CD8-positive, alpha-beta memory T cell (primary cell): ENCODE data around the gene GNAQ. TPM values are rescaled to one million over a fixed set of nuclear protein-coding genes. Genes with fewer than 3 reads are reported as not detected.

Experiments
- CTCF ChIA-PET: fragments of 350-600 bp; sonication (Branson Sonifier 250); formaldehyde crosslinking; loops from one replicate; lab custom pipeline; 2021; ENCODE audit warnings: antibody characterized with exemption; lab: Charles Lee
- POLR2A ChIA-PET: fragments of 350-600 bp; sonication (Branson Sonifier 250); formaldehyde crosslinking; loops from one replicate; lab custom pipeline; 2021; ENCODE audit warnings: antibody characterized with exemption; lab: Charles Lee
- DNase-seq, 5 donors: peaks; one replicate each; pipeline versions ENCODE4 v3.0.0 to v3.0.0-alpha.2; 2020 to 2022; ENCODE audit warnings: mixed read lengths in 1 of 5
- H3K27ac ChIP-seq: one replicate; pipeline ENCODE4 v1.7.0; 2013; ENCODE audit warnings: low read depth, mild to moderate bottlenecking, low read length, moderate library complexity
- H3K27me3 ChIP-seq: 2 replicates; pipeline ENCODE4 v1.7.0; 2013; ENCODE audit warnings: low read length, mild to moderate bottlenecking; ENCODE audit not compliant: insufficient read depth, poor library complexity, severe bottlenecking
- H3K36me3 ChIP-seq: 2 replicates; pipeline ENCODE4 v1.7.0; 2013; ENCODE audit warnings: mild to moderate bottlenecking, low read length, moderate library complexity; ENCODE audit not compliant: insufficient read depth
- H3K4me1 ChIP-seq: 2 replicates; pipeline ENCODE4 v1.7.0; 2013; ENCODE audit warnings: mild to moderate bottlenecking, low read length, moderate library complexity; ENCODE audit not compliant: insufficient read depth
- H3K4me3 ChIP-seq: 2 replicates; pipeline ENCODE4 v1.7.0; 2013; ENCODE audit warnings: mild to moderate bottlenecking, low read length
- H3K9me3 ChIP-seq: 2 replicates; pipeline ENCODE4 v1.7.0; 2013; ENCODE audit warnings: mild to moderate bottlenecking, low read length
- H3K27ac Mint-ChIP-seq, 8 donors: one replicate each; pipeline ENCODE4 v1.8.0; 2020 to 2021; ENCODE audit warnings: mixed read lengths in 8 of 8, mild to moderate bottlenecking in 6 of 8, inconsistent platforms in 3 of 8, moderate library complexity in 3 of 8
- H3K27me3 Mint-ChIP-seq, 2 donors: one replicate each; pipeline ENCODE4 v1.8.0; 2020 to 2021; ENCODE audit warnings: mixed read lengths in 2 of 2, mild to moderate bottlenecking in 1 of 2, moderate library complexity in 1 of 2
- H3K36me3 Mint-ChIP-seq, 3 donors: one replicate each; pipeline ENCODE4 v1.8.0; 2020 to 2021; ENCODE audit warnings: mixed read lengths in 3 of 3, inconsistent platforms in 1 of 3, mild to moderate bottlenecking in 1 of 3
- H3K4me1 Mint-ChIP-seq, 3 donors: one replicate each; pipeline ENCODE4 v1.8.0; 2020 to 2021; ENCODE audit warnings: mixed read lengths in 3 of 3, inconsistent platforms in 1 of 3, mild to moderate bottlenecking in 1 of 3
- H3K4me3 Mint-ChIP-seq, 7 donors: one replicate each; pipeline ENCODE4 v1.8.0; 2020 to 2021; ENCODE audit warnings: mixed read lengths in 7 of 7, mild to moderate bottlenecking in 6 of 7, moderate library complexity in 4 of 7, inconsistent platforms in 2 of 7
- H3K9me3 Mint-ChIP-seq, 5 donors: one replicate each; pipeline ENCODE4 v1.8.0; 2020 to 2022; ENCODE audit warnings: mixed read lengths in 5 of 5, mild to moderate bottlenecking in 3 of 5, moderate library complexity in 2 of 5, inconsistent platforms in 1 of 5
- polyA plus RNA-seq: library from polyadenylated mRNA; unstranded; fragments of 300-500 nt; fragmentation: Illumina TruSeq; gene quantifications from one replicate; pipeline ENCODE4 v1.2.3, GENCODE V29; 2021
- total RNA-seq, 2 experiments: library from RNA; stranded (reverse); gene quantifications; one replicate each; pipeline ENCODE4 v1.2.3, GENCODE V29; 2021

Gene GNAQ
- total and polyA plus RNA-seq, 3 experiments from 2014 or later, result 7.5 to 19.8 (median 17.1) TPM

DNA sequence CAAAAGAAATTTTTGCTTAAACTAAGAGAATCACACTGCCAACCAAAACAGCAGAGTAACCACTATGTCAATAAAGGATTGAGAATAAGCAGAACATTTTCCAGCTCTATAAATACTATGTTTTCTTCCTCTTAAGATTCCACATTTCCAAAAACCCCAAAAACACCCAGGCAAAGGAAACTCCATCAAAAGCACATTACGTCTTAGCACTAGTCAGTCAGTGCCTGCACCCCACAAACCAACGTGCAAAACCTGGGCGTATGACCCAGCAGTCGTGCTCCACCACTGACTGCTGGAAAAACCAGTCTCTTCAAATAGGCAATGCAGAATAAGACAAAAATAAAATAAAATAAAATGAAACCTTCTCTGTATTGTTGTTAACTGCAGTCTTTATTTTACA, 85.3 kb downstream of the GNAQ start:
- DNase-seq, result no peak
- peak overlapping the region in 1 of 8 donors; percentile 5 for H3K27ac Mint-ChIP-seq
- H3K4me1 ChIP-seq, result peaks cover 30% of the 10 kb centered on the region
- peaks cover 32 to 54% (median 48%) of the 10 kb centered on the region in 3 donors for H3K4me1 Mint-ChIP-seq
- peaks cover 0 to 3% (median 0%) of the 10 kb centered on the region in 3 donors for H3K36me3 Mint-ChIP-seq
- H3K27me3 ChIP-seq, result no peaks in the 10 kb centered on the region
- H3K9me3 Mint-ChIP-seq, result no peaks in the 10 kb centered on the region
- no peak overlapping the region for H3K27ac ChIP-seq
- no peak overlapping the region for H3K4me3 ChIP-seq
- POLR2A ChIA-PET, result no interaction called here
- H3K36me3 ChIP-seq, result no peaks in the 10 kb centered on the region
- no peaks in the 10 kb centered on the region for H3K9me3 ChIP-seq
- CTCF ChIA-PET, result no interaction called here
- H3K4me3 Mint-ChIP-seq, result no peak overlapping the region
- H3K27me3 Mint-ChIP-seq, result no peaks in the 10 kb centered on the region

DNA sequence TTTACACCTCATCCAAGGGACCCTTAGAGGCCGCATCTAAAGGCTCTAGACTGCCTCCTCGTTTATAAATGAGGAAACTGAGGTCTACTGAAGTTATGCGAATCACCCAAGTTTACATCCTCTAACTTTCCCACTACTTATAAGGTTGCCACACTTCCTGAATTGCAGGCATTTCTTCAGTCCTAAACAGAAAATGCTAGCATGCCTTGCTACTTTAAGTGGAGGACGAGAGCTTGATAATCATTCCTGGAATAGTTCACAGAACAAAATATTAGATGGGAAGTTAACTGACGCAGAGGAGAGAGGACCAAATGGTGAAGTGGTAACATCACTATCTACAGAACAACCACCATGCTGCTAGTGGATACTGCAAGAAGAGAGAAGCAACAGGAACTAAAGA, 85.8 kb downstream of the GNAQ start:
- Mint-ChIP-seq H3K36me3 (peaks cover 0 to 3% (median 0%) of the 10 kb centered on the region in 3 donors), H3K4me3 (no peak overlapping the region), H3K4me1 (peaks cover 32 to 54% (median 48%) of the 10 kb centered on the region in 3 donors), H3K9me3 (no peaks in the 10 kb centered on the region), H3K27ac (no peak overlapping the region), H3K27me3 (no peaks in the 10 kb centered on the region)
- no peak for DNase-seq
- ChIA-PET CTCF (no interaction called here), POLR2A (no interaction called here)
- Histone ChIP-seq H3K27ac (no peak overlapping the region), H3K36me3 (no peaks in the 10 kb centered on the region), H3K9me3 (no peaks in the 10 kb centered on the region), H3K4me3 (no peak overlapping the region), H3K27me3 (no peaks in the 10 kb centered on the region), H3K4me1 (peaks cover 30% of the 10 kb centered on the region)

DNA sequence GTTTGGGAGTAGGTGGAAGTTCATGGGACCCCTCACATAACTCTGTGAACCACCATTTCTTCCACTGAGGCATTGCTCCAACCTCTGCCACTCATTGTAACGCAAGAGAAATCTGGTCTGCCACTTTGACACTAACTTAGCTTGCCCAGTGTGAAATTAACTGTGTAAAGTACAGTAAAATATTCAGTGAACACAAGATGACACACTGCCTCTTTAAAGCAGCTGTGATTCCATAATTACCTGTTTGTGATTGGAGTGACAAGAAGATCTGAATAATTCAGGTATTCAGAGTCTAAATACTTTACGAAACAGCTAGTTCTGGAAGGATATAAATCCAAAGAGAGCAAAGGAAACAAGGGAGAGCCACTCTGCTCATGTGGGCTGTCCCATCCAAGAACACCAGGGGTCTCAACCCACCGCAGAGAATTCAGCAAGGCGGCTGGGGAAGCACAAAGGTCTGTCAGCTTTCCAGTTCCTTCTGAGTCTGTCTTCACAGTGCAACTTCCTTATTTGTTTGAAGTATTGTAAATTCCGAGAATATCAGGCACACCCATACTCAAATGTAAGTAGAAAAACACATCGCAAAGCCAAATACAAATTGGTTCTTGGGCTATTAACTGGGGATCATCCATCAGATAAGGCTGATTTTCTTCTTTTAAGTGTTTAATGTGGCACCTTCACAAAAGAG, 86.9 kb downstream of the GNAQ start:
- Mint-ChIP-seq H3K9me3 (no peaks in the 10 kb centered on the region), H3K36me3 (peaks cover 0 to 3% (median 0%) of the 10 kb centered on the region in 3 donors), H3K4me3 (peak overlapping the region in 2 of 7 donors; percentile 25 to 34), H3K27ac (peak overlapping the region in 2 of 8 donors; percentile 5 to 73), H3K27me3 (no peaks in the 10 kb centered on the region), H3K4me1 (peaks cover 32 to 43% (median 38%) of the 10 kb centered on the region in 3 donors)
- no peaks in the 10 kb centered on the region for H3K9me3 ChIP-seq
- no peak overlapping the region for H3K4me3 ChIP-seq
- DNase-seq, result peak in 1 of 5 donors; percentile 17
- CTCF ChIA-PET, result interaction anchor here (1.2 kb wide), 1 partner anchor 29 kb away, joined by 5 read pairs; no protein-coding TSS in a partner anchor
- H3K36me3 ChIP-seq, result no peaks in the 10 kb centered on the region
- H3K4me1 ChIP-seq, result peaks cover 30% of the 10 kb centered on the region
- H3K27me3 ChIP-seq, result no peaks in the 10 kb centered on the region
- POLR2A ChIA-PET, result no interaction called here
- no peak overlapping the region for H3K27ac ChIP-seq

DNA sequence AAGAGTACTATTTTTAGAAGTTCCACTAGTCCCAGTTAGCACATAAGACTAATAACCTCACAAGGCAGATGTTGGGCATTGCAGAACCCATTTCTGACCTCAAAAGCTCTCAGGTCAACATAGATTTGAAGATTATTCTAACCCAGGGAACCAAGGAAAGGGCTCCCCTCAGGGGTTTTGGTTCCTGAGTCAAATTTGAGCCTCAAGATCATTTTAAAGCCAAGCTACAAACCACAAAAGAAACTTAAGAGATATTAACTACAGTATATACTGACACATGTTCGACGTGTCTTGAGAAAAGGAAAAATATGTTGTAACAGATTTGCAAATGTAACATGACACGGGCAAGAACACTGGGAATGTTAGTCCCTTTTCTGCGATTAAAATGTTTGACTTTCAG, 88.6 kb downstream of the GNAQ start:
- no peak overlapping the region for H3K27ac Mint-ChIP-seq
- no peaks in the 10 kb centered on the region for H3K9me3 Mint-ChIP-seq
- no peak for DNase-seq
- POLR2A ChIA-PET, result no interaction called here
- Histone ChIP-seq H3K4me3 (no peak overlapping the region), H3K9me3 (no peaks in the 10 kb centered on the region), H3K36me3 (no peaks in the 10 kb centered on the region), H3K27ac (no peak overlapping the region), H3K4me1 (peaks cover 30% of the 10 kb centered on the region), H3K27me3 (no peaks in the 10 kb centered on the region)
- H3K4me1 Mint-ChIP-seq, result peaks cover 31 to 46% (median 36%) of the 10 kb centered on the region in 3 donors
- peaks cover 0 to 3% (median 0%) of the 10 kb centered on the region in 3 donors for H3K36me3 Mint-ChIP-seq
- H3K27me3 Mint-ChIP-seq, result no peaks in the 10 kb centered on the region
- CTCF ChIA-PET, result no interaction called here
- H3K4me3 Mint-ChIP-seq, result no peak overlapping the region

DNA sequence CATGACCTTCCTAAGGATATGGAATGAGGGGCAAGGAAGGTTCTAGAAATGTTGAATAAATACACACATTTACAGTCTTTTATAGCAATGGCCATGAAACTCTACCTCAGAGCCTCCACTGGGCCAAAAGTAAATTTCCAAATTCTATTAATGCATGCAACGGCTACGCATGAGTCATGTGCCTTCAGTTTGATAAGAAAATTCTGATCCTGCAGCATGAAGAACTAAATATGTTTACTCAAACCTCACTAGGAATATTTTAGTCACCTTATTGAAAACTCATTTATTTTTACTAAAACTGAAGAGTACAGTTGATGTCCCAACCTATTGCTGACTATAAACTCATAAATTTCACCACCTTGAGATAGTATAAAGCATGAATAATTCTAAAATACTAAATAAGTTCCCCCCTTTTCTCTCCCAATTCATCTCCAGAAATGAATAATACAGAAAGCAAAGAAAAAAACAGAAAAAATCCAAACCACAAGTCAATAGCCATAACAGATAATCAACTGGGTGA, 92.4 kb downstream of the GNAQ start:
- H3K36me3 ChIP-seq, result no peaks in the 10 kb centered on the region
- no peak overlapping the region for H3K4me3 ChIP-seq
- H3K4me1 Mint-ChIP-seq, result peaks cover 7 to 32% (median 14%) of the 10 kb centered on the region in 3 donors
- POLR2A ChIA-PET, result no interaction called here
- peaks cover 9% of the 10 kb centered on the region for H3K4me1 ChIP-seq
- H3K27ac Mint-ChIP-seq, result peak overlapping the region in 1 of 8 donors; percentile 11
- DNase-seq, result no peak
- no peaks in the 10 kb centered on the region for H3K9me3 ChIP-seq
- CTCF ChIA-PET, result no interaction called here
- no peaks in the 10 kb centered on the region for H3K9me3 Mint-ChIP-seq
- no peak overlapping the region for H3K27ac ChIP-seq
- H3K27me3 Mint-ChIP-seq, result no peaks in the 10 kb centered on the region
- H3K27me3 ChIP-seq, result no peaks in the 10 kb centered on the region
- peaks cover 0 to 5% (median 0%) of the 10 kb centered on the region in 3 donors for H3K36me3 Mint-ChIP-seq
- no peak overlapping the region for H3K4me3 Mint-ChIP-seq

- H3K4me1 ChIP-seq, result peaks cover 5% of the 10 kb centered on the region
- no peaks in the 10 kb centered on the region for H3K9me3 ChIP-seq
- no peaks in the 10 kb centered on the region for H3K27me3 Mint-ChIP-seq
- peaks cover 0 to 4% (median 0%) of the 10 kb centered on the region in 3 donors for H3K36me3 Mint-ChIP-seq
- H3K9me3 Mint-ChIP-seq, result no peaks in the 10 kb centered on the region
- no peak overlapping the region for H3K27ac ChIP-seq
- DNase-seq, result no peak
- POLR2A ChIA-PET, result no interaction called here
- peak overlapping the region in 1 of 8 donors; percentile 32 for H3K27ac Mint-ChIP-seq
- no peaks in the 10 kb centered on the region for H3K36me3 ChIP-seq
- H3K27me3 ChIP-seq, result no peaks in the 10 kb centered on the region
- CTCF ChIA-PET, result no interaction called here
- H3K4me3 Mint-ChIP-seq, result no peak overlapping the region
- peaks cover 3 to 21% (median 10%) of the 10 kb centered on the region in 3 donors for H3K4me1 Mint-ChIP-seq
- no peak overlapping the region for H3K4me3 ChIP-seq
Observed at GRCh38 chr9:77938163-77938562, 93.4 kb downstream of the GNAQ start.

- Histone ChIP-seq H3K27ac (no peak overlapping the region), H3K27me3 (no peaks in the 10 kb centered on the region), H3K9me3 (no peaks in the 10 kb centered on the region), H3K4me1 (no peaks in the 10 kb centered on the region), H3K36me3 (no peaks in the 10 kb centered on the region), H3K4me3 (no peak overlapping the region)
- POLR2A ChIA-PET, result no interaction called here
- H3K27ac Mint-ChIP-seq, result no peak overlapping the region
- CTCF ChIA-PET, result no interaction called here
- H3K36me3 Mint-ChIP-seq, result peaks cover 0 to 6% (median 3%) of the 10 kb centered on the region in 3 donors
- no peak overlapping the region for H3K4me3 Mint-ChIP-seq
- H3K9me3 Mint-ChIP-seq, result no peaks in the 10 kb centered on the region
- no peak for DNase-seq
- H3K4me1 Mint-ChIP-seq, result peaks cover 5 to 28% (median 6%) of the 10 kb centered on the region in 3 donors
- no peaks in the 10 kb centered on the region for H3K27me3 Mint-ChIP-seq
Observed at GRCh38 chr9:77935974-77936373, 95.6 kb downstream of the GNAQ start.

GRCh38 chr9:77935211-77935610, 96.4 kb downstream of the GNAQ start:
- no peaks in the 10 kb centered on the region for H3K4me1 ChIP-seq
- H3K27ac ChIP-seq, result no peak overlapping the region
- ChIA-PET POLR2A (no interaction called here), CTCF (no interaction called here)
- Mint-ChIP-seq H3K4me1 (peaks cover 5 to 28% (median 6%) of the 10 kb centered on the region in 3 donors), H3K36me3 (peaks cover 0 to 6% (median 3%) of the 10 kb centered on the region in 3 donors), H3K27me3 (no peaks in the 10 kb centered on the region), H3K9me3 (no peaks in the 10 kb centered on the region), H3K4me3 (no peak overlapping the region), H3K27ac (no peak overlapping the region)
- H3K9me3 ChIP-seq, result no peaks in the 10 kb centered on the region
- H3K27me3 ChIP-seq, result no peaks in the 10 kb centered on the region
- DNase-seq, result no peak
- no peaks in the 10 kb centered on the region for H3K36me3 ChIP-seq
- H3K4me3 ChIP-seq, result no peak overlapping the region
